GM23338 (cell line): ENCODE measurements around the gene RAPGEFL1. TPM values are rescaled to one million over a fixed set of nuclear protein-coding genes. Genes with fewer than 3 reads are reported as not detected.

Experiments used
- ATAC-seq: fragments of 200-7000 bp; cut with Tn5 transposase; 3 replicates; pipeline ENCODE4 v1.9.1; 2020
- DNase-seq: peaks from one replicate; pipeline ENCODE4 v3.0.0-alpha.2; 2015; ENCODE audit warnings: low spot score
- H2AFZ ChIP-seq: fragments of 200-600 bp; sonication (generic); 2 replicates; pipeline ENCODE4 v1.8.0; 2016; ENCODE audit warnings: antibody characterized with exemption, mild to moderate bottlenecking, moderate library complexity
- H3F3A ChIP-seq: fragments of 200-600 bp; sonication (generic); replicated peaks from 2 replicates; pipeline ENCODE4 v1.8.0; 2017; ENCODE audit warnings: antibody characterized with exemption, mixed run types, low read depth
- H3K27ac ChIP-seq: fragments of 200-600 bp; sonication (generic); 2 replicates; pipeline ENCODE4 v1.6.1; 2016; ENCODE audit warnings: low read depth
- H3K27me3 ChIP-seq: fragments of 200-600 bp; sonication (generic); 2 replicates; pipeline ENCODE4 v1.8.0; 2016; ENCODE audit warnings: mild to moderate bottlenecking, mixed run types, moderate library complexity; ENCODE audit not compliant: insufficient read depth
- H3K36me3 ChIP-seq: fragments of 200-600 bp; sonication (generic); 2 replicates; pipeline ENCODE4 v1.8.0; 2016; ENCODE audit warnings: mild to moderate bottlenecking; ENCODE audit not compliant: insufficient read depth
- H3K4me1 ChIP-seq: fragments of 200-600 bp; sonication (generic); 2 replicates; pipeline ENCODE4 v1.8.0; 2016; ENCODE audit warnings: mild to moderate bottlenecking, moderate library complexity; ENCODE audit not compliant: insufficient read depth
- H3K4me2 ChIP-seq: fragments of 200-600 bp; sonication (generic); 2 replicates; pipeline ENCODE4 v1.7.1; 2017; ENCODE audit warnings: mixed run types
- H3K4me3 ChIP-seq: fragments of 200-600 bp; sonication (generic); 2 replicates; pipeline ENCODE4 v1.6.1; 2016; ENCODE audit warnings: mixed run types
- H3K79me2 ChIP-seq: fragments of 200-600 bp; sonication (generic); replicated peaks from 2 replicates; pipeline ENCODE4 v1.8.0; 2017; ENCODE audit warnings: mild to moderate bottlenecking; ENCODE audit not compliant: insufficient read depth
- H3K9me2 ChIP-seq: fragments of 200-600 bp; sonication (generic); 2 replicates; pipeline ENCODE4 v1.8.0; 2017; ENCODE audit not compliant: insufficient read depth
- H4K20me1 ChIP-seq: fragments of 200-600 bp; sonication (generic); replicated peaks from 2 replicates; pipeline ENCODE4 v1.8.0; 2017; ENCODE audit warnings: mild to moderate bottlenecking; ENCODE audit not compliant: insufficient read depth
- H3K27ac Mint-ChIP-seq: 2 replicates; pipeline ENCODE4 v1.8.0; 2020; ENCODE audit warnings: inconsistent platforms, mild to moderate bottlenecking, moderate library complexity, mixed read lengths
- H3K27me3 Mint-ChIP-seq: 3 replicates; pipeline ENCODE4 v1.8.0; 2022; ENCODE audit warnings: low read depth, mild to moderate bottlenecking, moderate library complexity, mixed read lengths, inconsistent platforms; ENCODE audit not compliant: insufficient read depth, poor library complexity
- H3K36me3 Mint-ChIP-seq: 3 replicates; pipeline ENCODE4 v1.8.0; 2021; ENCODE audit warnings: low read depth, mild to moderate bottlenecking, inconsistent platforms, moderate library complexity, mixed read lengths
- H3K4me1 Mint-ChIP-seq: 3 replicates; pipeline ENCODE4 v1.8.0; 2020; ENCODE audit warnings: mild to moderate bottlenecking, inconsistent platforms, mixed read lengths
- H3K4me3 Mint-ChIP-seq: 3 replicates; pipeline ENCODE4 v1.8.0; 2021; ENCODE audit warnings: moderate library complexity, mild to moderate bottlenecking, inconsistent platforms, mixed read lengths
- H3K9me3 Mint-ChIP-seq: 3 replicates; pipeline ENCODE4 v1.8.0; 2020; ENCODE audit warnings: moderate library complexity, mild to moderate bottlenecking, inconsistent platforms, mixed read lengths
- CREB1 ChIP-seq: fragments of 250-450 bp; sonication (Bioruptor Pico); IDR thresholded peaks from 2 replicates; pipeline ENCODE4 v1.5.0; 2020; ENCODE audit warnings: low read depth, mild to moderate bottlenecking, moderate library complexity
- JUNB ChIP-seq: IDR thresholded peaks from one replicate; pipeline ENCODE4 v1.6.1; 2016; ENCODE audit warnings: antibody characterized with exemption; ENCODE audit not compliant: unreplicated experiment
- STAT1 ChIP-seq: IDR thresholded peaks from one replicate; pipeline ENCODE4 v1.6.1; 2016; ENCODE audit warnings: antibody characterized with exemption; ENCODE audit not compliant: unreplicated experiment
- polyA plus RNA-seq: library from polyadenylated mRNA; unstranded; fragments of >200 nt; fragmentation: Nextera tagmentation; extraction: Ambion mirVana; gene quantifications from 2 replicates; pipeline ENCODE4 v1.2.1, GENCODE V29; 2016
- total RNA-seq: library from RNA; depleted of rRNA; stranded (reverse); fragments of >200 nt; shearing (Covaris generic); gene quantifications from 2 replicates; pipeline ENCODE4 v1.2.3, GENCODE V29; 2014
- TF ChIP-seq, protein P1 (sequence below): IDR thresholded peaks from one replicate; pipeline ENCODE4 v1.6.1; 2018; ENCODE audit warnings: antibody characterized with exemption; ENCODE audit not compliant: unreplicated experiment
- TF ChIP-seq, protein P2 (sequence below): fragments of 250-450 bp; sonication (Bioruptor Pico); IDR thresholded peaks from 2 replicates; pipeline ENCODE4 v1.5.0; 2020; ENCODE audit warnings: mild to moderate bottlenecking, moderate library complexity

Gene RAPGEFL1
- total and polyA plus RNA-seq, 2 experiments from 2014 or later, result 6.7 to 14.0 TPM

DNA sequence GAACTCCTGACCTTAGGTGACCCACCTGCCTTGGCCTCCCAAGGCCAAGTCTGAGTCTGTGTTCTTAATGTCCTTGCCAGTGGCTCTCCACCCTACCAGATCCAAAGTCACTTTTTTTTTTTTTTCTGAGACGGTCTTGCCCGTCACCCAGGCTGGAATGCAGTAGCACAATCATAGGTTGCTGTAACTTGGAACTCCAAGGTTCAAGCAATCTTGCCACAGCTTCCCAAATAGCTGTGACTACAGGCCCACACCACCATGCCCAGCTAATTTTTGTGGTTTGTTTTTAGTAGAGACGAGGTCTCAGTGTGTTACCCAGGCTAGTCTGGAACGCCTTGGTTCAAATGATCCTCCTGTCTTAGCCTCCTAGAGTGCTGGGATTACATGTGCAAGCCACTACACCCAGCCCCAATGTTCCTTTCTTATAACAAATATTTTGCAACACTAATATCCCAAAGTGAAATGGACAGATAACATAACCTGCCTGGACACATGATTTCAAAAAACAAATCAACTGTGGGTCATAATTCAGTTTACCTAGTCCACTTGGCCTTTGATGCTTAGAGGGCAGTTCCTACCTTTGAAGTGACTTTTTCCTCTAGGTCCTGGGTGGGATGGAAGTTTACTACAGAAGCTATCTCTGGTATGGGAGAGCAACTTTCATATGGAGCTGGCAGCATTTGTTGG, 4.0 kb upstream of the RAPGEFL1 start:
- H3K9me3 Mint-ChIP-seq, result no peaks in the 10 kb centered on the region; the same call in 2 of the 3 replicates
- Histone ChIP-seq H3K9me2 (no peaks in the 10 kb centered on the region), H3K27me3 (no peaks in the 10 kb centered on the region), H3K4me1 (no peaks in the 10 kb centered on the region), H3K4me3 (no peak overlapping the region), H4K20me1 (peaks cover 6% of the 10 kb centered on the region; the same call in 1 of the 2 replicates), H2AFZ (no peak overlapping the region), H3K27ac (peak overlapping the region; percentile 45; the same call in 1 of the 2 replicates), H3K79me2 (no peaks in the 10 kb centered on the region), H3F3A (peaks cover 20% of the 10 kb centered on the region; the same call in 1 of the 2 replicates), H3K4me2 (no peak overlapping the region), H3K36me3 (peaks cover 32% of the 10 kb centered on the region)
- peaks cover 66% of the 10 kb centered on the region for H3K36me3 Mint-ChIP-seq
- TF ChIP-seq JUNB (no peak), STAT1 (no peak), CREB1 (CRISPR knock-in tag) (no peak)
- TF ChIP-seq, protein P1, sequence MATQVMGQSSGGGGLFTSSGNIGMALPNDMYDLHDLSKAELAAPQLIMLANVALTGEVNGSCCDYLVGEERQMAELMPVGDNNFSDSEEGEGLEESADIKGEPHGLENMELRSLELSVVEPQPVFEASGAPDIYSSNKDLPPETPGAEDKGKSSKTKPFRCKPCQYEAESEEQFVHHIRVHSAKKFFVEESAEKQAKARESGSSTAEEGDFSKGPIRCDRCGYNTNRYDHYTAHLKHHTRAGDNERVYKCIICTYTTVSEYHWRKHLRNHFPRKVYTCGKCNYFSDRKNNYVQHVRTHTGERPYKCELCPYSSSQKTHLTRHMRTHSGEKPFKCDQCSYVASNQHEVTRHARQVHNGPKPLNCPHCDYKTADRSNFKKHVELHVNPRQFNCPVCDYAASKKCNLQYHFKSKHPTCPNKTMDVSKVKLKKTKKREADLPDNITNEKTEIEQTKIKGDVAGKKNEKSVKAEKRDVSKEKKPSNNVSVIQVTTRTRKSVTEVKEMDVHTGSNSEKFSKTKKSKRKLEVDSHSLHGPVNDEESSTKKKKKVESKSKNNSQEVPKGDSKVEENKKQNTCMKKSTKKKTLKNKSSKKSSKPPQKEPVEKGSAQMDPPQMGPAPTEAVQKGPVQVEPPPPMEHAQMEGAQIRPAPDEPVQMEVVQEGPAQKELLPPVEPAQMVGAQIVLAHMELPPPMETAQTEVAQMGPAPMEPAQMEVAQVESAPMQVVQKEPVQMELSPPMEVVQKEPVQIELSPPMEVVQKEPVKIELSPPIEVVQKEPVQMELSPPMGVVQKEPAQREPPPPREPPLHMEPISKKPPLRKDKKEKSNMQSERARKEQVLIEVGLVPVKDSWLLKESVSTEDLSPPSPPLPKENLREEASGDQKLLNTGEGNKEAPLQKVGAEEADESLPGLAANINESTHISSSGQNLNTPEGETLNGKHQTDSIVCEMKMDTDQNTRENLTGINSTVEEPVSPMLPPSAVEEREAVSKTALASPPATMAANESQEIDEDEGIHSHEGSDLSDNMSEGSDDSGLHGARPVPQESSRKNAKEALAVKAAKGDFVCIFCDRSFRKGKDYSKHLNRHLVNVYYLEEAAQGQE, result no peak
- TF ChIP-seq, protein P2, sequence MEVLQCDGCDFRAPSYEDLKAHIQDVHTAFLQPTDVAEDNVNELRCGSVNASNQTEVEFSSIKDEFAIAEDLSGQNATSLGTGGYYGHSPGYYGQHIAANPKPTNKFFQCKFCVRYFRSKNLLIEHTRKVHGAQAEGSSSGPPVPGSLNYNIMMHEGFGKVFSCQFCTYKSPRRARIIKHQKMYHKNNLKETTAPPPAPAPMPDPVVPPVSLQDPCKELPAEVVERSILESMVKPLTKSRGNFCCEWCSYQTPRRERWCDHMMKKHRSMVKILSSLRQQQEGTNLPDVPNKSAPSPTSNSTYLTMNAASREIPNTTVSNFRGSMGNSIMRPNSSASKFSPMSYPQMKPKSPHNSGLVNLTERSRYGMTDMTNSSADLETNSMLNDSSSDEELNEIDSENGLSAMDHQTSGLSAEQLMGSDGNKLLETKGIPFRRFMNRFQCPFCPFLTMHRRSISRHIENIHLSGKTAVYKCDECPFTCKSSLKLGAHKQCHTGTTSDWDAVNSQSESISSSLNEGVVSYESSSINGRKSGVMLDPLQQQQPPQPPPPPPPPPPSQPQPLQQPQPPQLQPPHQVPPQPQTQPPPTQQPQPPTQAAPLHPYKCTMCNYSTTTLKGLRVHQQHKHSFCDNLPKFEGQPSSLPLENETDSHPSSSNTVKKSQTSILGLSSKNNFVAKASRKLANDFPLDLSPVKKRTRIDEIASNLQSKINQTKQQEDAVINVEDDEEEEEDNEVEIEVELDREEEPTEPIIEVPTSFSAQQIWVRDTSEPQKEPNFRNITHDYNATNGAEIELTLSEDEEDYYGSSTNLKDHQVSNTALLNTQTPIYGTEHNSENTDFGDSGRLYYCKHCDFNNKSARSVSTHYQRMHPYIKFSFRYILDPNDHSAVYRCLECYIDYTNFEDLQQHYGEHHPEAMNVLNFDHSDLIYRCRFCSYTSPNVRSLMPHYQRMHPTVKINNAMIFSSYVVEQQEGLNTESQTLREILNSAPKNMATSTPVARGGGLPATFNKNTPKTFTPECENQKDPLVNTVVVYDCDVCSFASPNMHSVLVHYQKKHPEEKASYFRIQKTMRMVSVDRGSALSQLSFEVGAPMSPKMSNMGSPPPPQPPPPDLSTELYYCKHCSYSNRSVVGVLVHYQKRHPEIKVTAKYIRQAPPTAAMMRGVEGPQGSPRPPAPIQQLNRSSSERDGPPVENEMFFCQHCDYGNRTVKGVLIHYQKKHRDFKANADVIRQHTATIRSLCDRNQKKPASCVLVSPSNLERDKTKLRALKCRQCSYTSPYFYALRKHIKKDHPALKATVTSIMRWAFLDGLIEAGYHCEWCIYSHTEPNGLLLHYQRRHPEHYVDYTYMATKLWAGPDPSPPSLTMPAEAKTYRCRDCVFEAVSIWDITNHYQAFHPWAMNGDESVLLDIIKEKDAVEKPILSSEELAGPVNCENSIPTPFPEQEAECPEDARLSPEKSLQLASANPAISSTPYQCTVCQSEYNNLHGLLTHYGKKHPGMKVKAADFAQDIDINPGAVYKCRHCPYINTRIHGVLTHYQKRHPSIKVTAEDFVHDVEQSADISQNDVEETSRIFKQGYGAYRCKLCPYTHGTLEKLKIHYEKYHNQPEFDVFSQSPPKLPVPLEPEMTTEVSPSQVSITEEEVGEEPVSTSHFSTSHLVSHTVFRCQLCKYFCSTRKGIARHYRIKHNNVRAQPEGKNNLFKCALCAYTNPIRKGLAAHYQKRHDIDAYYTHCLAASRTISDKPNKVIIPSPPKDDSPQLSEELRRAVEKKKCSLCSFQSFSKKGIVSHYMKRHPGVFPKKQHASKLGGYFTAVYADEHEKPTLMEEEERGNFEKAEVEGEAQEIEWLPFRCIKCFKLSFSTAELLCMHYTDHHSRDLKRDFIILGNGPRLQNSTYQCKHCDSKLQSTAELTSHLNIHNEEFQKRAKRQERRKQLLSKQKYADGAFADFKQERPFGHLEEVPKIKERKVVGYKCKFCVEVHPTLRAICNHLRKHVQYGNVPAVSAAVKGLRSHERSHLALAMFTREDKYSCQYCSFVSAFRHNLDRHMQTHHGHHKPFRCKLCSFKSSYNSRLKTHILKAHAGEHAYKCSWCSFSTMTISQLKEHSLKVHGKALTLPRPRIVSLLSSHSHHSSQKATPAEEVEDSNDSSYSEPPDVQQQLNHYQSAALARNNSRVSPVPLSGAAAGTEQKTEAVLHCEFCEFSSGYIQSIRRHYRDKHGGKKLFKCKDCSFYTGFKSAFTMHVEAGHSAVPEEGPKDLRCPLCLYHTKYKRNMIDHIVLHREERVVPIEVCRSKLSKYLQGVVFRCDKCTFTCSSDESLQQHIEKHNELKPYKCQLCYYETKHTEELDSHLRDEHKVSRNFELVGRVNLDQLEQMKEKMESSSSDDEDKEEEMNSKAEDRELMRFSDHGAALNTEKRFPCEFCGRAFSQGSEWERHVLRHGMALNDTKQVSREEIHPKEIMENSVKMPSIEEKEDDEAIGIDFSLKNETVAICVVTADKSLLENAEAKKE, result no peak
- peaks cover 17% of the 10 kb centered on the region for H3K4me1 Mint-ChIP-seq
- no peak overlapping the region for H3K4me3 Mint-ChIP-seq
- H3K27me3 Mint-ChIP-seq, result peaks cover 10% of the 10 kb centered on the region
- DNase-seq (no peak), ATAC-seq (no peak)
- no peak overlapping the region for H3K27ac Mint-ChIP-seq
